CD4-positive, alpha-beta memory T cell (primary cell): ENCODE measurements around the gene CRY2. TPM values are rescaled to one million over a fixed set of nuclear protein-coding genes. Genes with fewer than 3 reads are reported as not detected.
A peak's percentile ranks its signal among the peaks of the same experiment; 100 is the strongest.

ENCODE experiments used
- CTCF ChIA-PET: fragments of 350-600 bp; sonication (Branson Sonifier 250); formaldehyde crosslinking; loops from one replicate; lab custom pipeline; 2021; ENCODE audit warnings: inconsistent platforms; ENCODE audit not compliant: partially characterized antibody; lab: Charles Lee
- POLR2A ChIA-PET: fragments of 350-600 bp; sonication (Branson Sonifier 250); formaldehyde crosslinking; loops from one replicate; lab custom pipeline; 2021; ENCODE audit not compliant: partially characterized antibody; lab: Charles Lee
- DNase-seq, 5 donors: peaks; one replicate each; pipeline versions ENCODE4 v3.0.0 to v3.0.0-alpha.2; 2020 to 2022; ENCODE audit warnings: mixed read lengths in 1 of 5
- H3K27ac ChIP-seq: one replicate; pipeline ENCODE4 v1.7.0; 2013; ENCODE audit warnings: low read depth, low read length
- H3K27me3 ChIP-seq: 2 replicates; pipeline ENCODE4 v1.7.0; 2013; ENCODE audit warnings: mild to moderate bottlenecking, low read length, moderate library complexity; ENCODE audit not compliant: insufficient read depth
- H3K36me3 ChIP-seq: 2 replicates; pipeline ENCODE4 v1.7.0; 2013; ENCODE audit warnings: mild to moderate bottlenecking, low read length, moderate library complexity; ENCODE audit not compliant: insufficient read depth
- H3K4me1 ChIP-seq: 2 replicates; pipeline ENCODE4 v1.7.0; 2013; ENCODE audit warnings: mild to moderate bottlenecking, low read length, moderate library complexity; ENCODE audit not compliant: insufficient read depth
- H3K4me3 ChIP-seq, 2 donors: one replicate each; pipeline ENCODE4 v1.7.0; 2013; ENCODE audit warnings: low read length in 2 of 2, mild to moderate bottlenecking in 1 of 2
- H3K9me3 ChIP-seq, 2 donors: one replicate each; pipeline ENCODE4 v1.7.0; 2013; ENCODE audit warnings: low read length in 2 of 2, control low read depth in 1 of 2; ENCODE audit not compliant: control insufficient read depth in 1 of 2
- H3K27ac Mint-ChIP-seq, 7 donors: one replicate each; pipeline ENCODE4 v1.8.0; 2020 to 2021; ENCODE audit warnings: mixed read lengths in 7 of 7, mild to moderate bottlenecking in 6 of 7, inconsistent platforms in 3 of 7, moderate library complexity in 3 of 7
- H3K27me3 Mint-ChIP-seq, 2 donors: one replicate each; pipeline ENCODE4 v1.8.0; 2020 to 2021; ENCODE audit warnings: mixed read lengths in 2 of 2
- H3K36me3 Mint-ChIP-seq, 2 donors: one replicate each; pipeline ENCODE4 v1.8.0; 2020 to 2021; ENCODE audit warnings: mixed read lengths in 2 of 2, inconsistent platforms in 1 of 2, mild to moderate bottlenecking in 1 of 2
- H3K4me1 Mint-ChIP-seq, 4 donors: one replicate each; pipeline ENCODE4 v1.8.0; 2020 to 2021; ENCODE audit warnings: mixed read lengths in 4 of 4, mild to moderate bottlenecking in 1 of 4
- H3K4me3 Mint-ChIP-seq, 8 donors: one replicate each; pipeline ENCODE4 v1.8.0; 2020 to 2021; ENCODE audit warnings: mixed read lengths in 8 of 8, mild to moderate bottlenecking in 7 of 8, moderate library complexity in 6 of 8, inconsistent platforms in 3 of 8
- H3K9me3 Mint-ChIP-seq, 8 donors: one replicate each; pipeline ENCODE4 v1.8.0; 2020 to 2021; ENCODE audit warnings: mixed read lengths in 8 of 8, mild to moderate bottlenecking in 5 of 8, inconsistent platforms in 3 of 8, moderate library complexity in 1 of 8
- intact Hi-C: fragments of 100-400 bp; cut with micrococcal nuclease; formaldehyde crosslinking; loops from one replicate; pipeline ENCODE4 v1.15.1; 2023
- polyA plus RNA-seq, 2 donors: library from polyadenylated mRNA; unstranded; fragments of 300-500 nt; fragmentation: Illumina TruSeq; gene quantifications; one replicate each; pipeline ENCODE4 v1.2.3, GENCODE V29; 2021
- total RNA-seq, 2 experiments: library from RNA; stranded (reverse); gene quantifications; one replicate each; pipeline ENCODE4 v1.2.3, GENCODE V29; 2021

The CRY2 gene
- total RNA-seq (10 to 100 TPM; 66.0 to 67.4 TPM), polyA plus RNA-seq (10 to 100 TPM; 22.6 to 28.9 TPM)

DNA sequence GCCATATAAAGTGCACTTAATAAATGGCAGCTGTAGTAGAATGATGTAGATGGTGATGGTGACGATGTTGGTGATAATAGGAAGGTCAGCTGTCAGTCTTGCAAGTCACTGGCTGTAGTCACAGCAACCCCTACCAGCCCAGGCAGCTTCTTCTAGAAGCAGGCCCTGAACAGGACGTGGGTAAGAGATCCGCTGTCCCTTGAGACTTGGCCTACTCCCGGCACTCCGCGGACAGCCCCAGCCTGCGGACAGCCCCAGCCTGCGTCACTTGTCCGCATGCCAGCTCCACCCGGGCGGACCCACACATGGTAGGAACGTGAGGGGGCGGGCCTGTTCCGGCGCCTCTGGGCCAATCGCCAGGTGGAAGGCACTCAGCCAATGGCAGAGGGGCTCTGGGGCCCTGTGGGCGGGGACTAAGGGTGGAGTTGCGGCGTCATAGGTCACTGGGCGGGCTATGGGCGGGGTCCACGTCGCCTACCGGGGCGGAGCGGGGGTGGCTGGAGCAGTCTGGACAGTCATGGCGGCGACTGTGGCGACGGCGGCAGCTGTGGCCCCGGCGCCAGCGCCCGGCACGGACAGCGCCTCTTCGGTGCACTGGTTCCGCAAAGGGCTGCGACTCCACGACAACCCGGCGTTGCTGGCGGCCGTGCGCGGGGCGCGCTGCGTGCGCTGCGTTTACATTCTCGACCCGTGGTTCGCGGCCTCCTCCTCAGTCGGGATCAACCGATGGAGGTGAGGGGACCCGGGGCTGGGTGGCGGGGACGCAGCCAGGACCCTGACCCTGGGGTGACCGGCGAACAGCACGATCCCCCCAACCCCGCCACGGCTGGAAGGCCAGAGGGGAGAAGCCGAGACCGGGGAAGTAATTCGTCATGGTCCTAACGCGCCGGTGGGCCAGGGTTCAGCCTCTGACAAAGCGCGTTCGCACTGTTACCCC lies at the start of gene CRY2:
CRY2 (plus strand) TSS at position 502 of the 937 bp plus-strand sequence; CDS start at position 518, 16 bp downstream.
- Histone ChIP-seq H3K4me3 (peak within 1 kb of the TSS; percentile 80 to 86), H3K9me3 (no peaks in the 10 kb centered on the region), H3K36me3 (no peaks in the 10 kb centered on the region), H3K27me3 (no peaks in the 10 kb centered on the region), H3K27ac (peak within 1 kb of the TSS; percentile 96), H3K4me1 (peaks cover 43% of the 10 kb centered on the region)
- intact Hi-C loops = loop anchor here (1.0 to 10.0 kb wide), 7 partner anchors 42 to 1418 kb away; partner anchors contain the start of genes ARHGAP1, SLC35C1 and ZNF408
- peaks cover 10 to 19% of the 10 kb centered on the region in 2 donors for H3K36me3 Mint-ChIP-seq
- peaks cover 0 to 5% (median 0%) of the 10 kb centered on the region in 8 donors for H3K9me3 Mint-ChIP-seq
- peak within 1 kb of the TSS; percentile 96 to 100 (median 97) for H3K27ac Mint-ChIP-seq
- no peaks in the 10 kb centered on the region for H3K27me3 Mint-ChIP-seq
- H3K4me3 Mint-ChIP-seq = peak within 1 kb of the TSS; percentile 81 to 97 (median 87)
- DNase-seq = peak; percentile 98
- POLR2A ChIA-PET = interaction anchor here (0.7 to 5.7 kb wide), 14 partner anchors 8 to 853 kb away, joined by 3 to 38 read pairs (median 4); partner anchors contain the start of genes ARHGAP1, PEX16, SLC35C1 and ZNF408
- H3K4me1 Mint-ChIP-seq = peaks cover 27 to 68% (median 50%) of the 10 kb centered on the region in 4 donors
- CTCF ChIA-PET = interaction anchor here (1.0 to 5.9 kb wide), 6 partner anchors 13 to 466 kb away, joined by 3 to 34 read pairs (median 4); partner anchors contain the start of gene PEX16

DNA sequence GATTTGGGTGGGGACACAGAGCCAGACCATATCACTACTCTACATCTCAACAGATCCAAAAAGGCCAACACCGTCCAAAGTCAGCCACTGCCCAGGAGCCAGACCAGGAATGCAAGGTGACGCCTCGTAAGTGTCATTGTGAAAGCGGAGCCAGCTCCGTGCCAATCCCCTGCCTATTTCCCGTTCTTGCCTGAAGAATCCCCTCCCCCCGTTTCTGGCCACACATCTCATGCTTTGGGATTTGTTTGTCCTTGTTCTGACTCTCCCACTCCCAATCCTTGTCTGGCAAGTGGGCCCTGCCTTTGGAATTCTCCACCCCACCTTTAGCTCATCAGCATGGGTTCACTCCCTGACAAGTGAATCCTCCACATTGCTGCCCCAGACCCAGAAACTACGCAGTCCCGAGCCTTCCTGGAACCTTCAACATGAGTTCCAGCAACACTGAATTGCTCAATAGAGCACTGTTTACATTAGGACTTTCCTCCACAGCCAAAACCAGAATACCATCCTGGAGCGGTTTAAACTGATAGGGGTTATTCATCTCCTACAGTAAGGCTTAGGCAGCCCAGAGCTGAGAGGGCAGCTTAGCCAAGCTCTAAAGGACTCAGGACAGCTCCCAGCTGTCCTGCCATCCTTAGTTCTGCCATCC lies 48.4 kb upstream of the CRY2 start:
- no peak for DNase-seq
- Mint-ChIP-seq H3K27me3 (peaks cover 0 to 3% of the 10 kb centered on the region in 2 donors), H3K4me3 (no peak overlapping the region), H3K4me1 (peaks cover 0 to 11% (median 4%) of the 10 kb centered on the region in 4 donors), H3K36me3 (no peaks in the 10 kb centered on the region), H3K27ac (no peak overlapping the region), H3K9me3 (peaks cover 0 to 6% (median 0%) of the 10 kb centered on the region in 8 donors)
- H3K4me1 ChIP-seq = peaks cover 3% of the 10 kb centered on the region
- ChIA-PET POLR2A (no interaction called here), CTCF (interaction anchor here (0.7 to 3.9 kb wide), 3 partner anchors 17 to 854 kb away, joined by 3 to 33 read pairs (median 4); no protein-coding TSS in a partner anchor)
- H3K4me3 ChIP-seq = no peak overlapping the region
- no peaks in the 10 kb centered on the region for H3K9me3 ChIP-seq
- no peak overlapping the region for H3K27ac ChIP-seq
- intact Hi-C loops = no loop called here
- no peaks in the 10 kb centered on the region for H3K36me3 ChIP-seq
- no peaks in the 10 kb centered on the region for H3K27me3 ChIP-seq

DNA sequence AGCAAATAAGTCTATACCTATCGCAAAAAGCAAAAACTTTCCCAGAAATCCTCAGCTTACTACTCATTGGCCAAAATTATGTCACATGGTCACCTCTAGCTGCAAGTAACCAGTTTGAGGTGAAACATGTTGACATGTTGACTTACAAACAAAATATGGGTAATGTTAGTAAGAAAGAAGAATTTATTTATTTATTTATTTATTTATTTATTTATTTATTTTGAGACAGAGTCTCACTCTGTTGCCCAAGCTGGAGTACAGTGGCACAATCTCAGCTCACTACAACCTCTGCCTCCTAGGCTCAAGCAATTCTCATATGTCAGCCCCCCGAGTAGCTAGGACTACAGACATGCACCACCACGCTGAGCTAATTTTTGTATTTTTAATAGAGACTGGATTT lies 47.7 kb upstream of the CRY2 start:
- DNase-seq = no peak
- Mint-ChIP-seq H3K9me3 (peaks cover 0 to 6% (median 0%) of the 10 kb centered on the region in 8 donors), H3K36me3 (peaks cover 0 to 2% of the 10 kb centered on the region in 2 donors), H3K27ac (no peak overlapping the region), H3K27me3 (no peaks in the 10 kb centered on the region), H3K4me1 (peaks cover 0 to 14% (median 4%) of the 10 kb centered on the region in 4 donors), H3K4me3 (no peak overlapping the region)
- no peak overlapping the region for H3K27ac ChIP-seq
- no peaks in the 10 kb centered on the region for H3K36me3 ChIP-seq
- ChIA-PET CTCF (interaction anchor here (0.7 to 3.9 kb wide), 3 partner anchors 18 to 854 kb away, joined by 3 to 33 read pairs (median 4); no protein-coding TSS in a partner anchor), POLR2A (interaction anchor here (1.4 kb wide), 1 partner anchor 47 kb away, joined by 5 read pairs; no protein-coding TSS in a partner anchor)
- no peaks in the 10 kb centered on the region for H3K27me3 ChIP-seq
- peaks cover 4% of the 10 kb centered on the region for H3K4me1 ChIP-seq
- intact Hi-C loops = no loop called here
- H3K4me3 ChIP-seq = no peak overlapping the region
- no peaks in the 10 kb centered on the region for H3K9me3 ChIP-seq

DNA sequence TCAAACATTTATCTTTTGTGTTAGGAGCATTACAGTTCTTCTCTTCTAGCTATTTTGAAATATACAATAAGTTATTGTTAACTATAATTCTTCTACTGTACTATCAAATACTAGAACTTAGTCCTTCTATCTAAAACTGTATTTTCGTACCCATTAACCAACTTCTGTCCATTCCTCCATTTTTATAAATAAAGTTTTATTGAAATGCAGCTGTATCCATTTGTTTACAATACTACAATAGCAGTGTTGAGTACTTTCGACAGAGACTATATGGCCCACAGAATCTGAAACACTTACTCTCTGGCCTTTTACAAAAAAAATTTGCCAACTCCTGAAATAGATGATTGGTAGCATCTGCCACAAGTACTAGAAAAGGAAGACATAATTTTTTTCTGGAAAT lies 47.0 kb upstream of the CRY2 start:
- Histone ChIP-seq H3K36me3 (no peaks in the 10 kb centered on the region), H3K4me1 (peaks cover 5% of the 10 kb centered on the region), H3K27ac (no peak overlapping the region), H3K9me3 (no peaks in the 10 kb centered on the region), H3K27me3 (no peaks in the 10 kb centered on the region), H3K4me3 (no peak overlapping the region)
- Mint-ChIP-seq H3K9me3 (peaks cover 0 to 6% (median 0%) of the 10 kb centered on the region in 8 donors), H3K27ac (no peak overlapping the region), H3K4me3 (no peak overlapping the region), H3K36me3 (peaks cover 0 to 6% of the 10 kb centered on the region in 2 donors), H3K4me1 (peaks cover 0 to 21% (median 5%) of the 10 kb centered on the region in 4 donors), H3K27me3 (no peaks in the 10 kb centered on the region)
- CTCF ChIA-PET = interaction anchor here (3.9 kb wide), 1 partner anchor 29 kb away, joined by 33 read pairs; no protein-coding TSS in a partner anchor
- no peak for DNase-seq
- intact Hi-C loops = no loop called here
- POLR2A ChIA-PET = interaction anchor here (1.4 kb wide), 1 partner anchor 46 kb away, joined by 5 read pairs; no protein-coding TSS in a partner anchor

DNA sequence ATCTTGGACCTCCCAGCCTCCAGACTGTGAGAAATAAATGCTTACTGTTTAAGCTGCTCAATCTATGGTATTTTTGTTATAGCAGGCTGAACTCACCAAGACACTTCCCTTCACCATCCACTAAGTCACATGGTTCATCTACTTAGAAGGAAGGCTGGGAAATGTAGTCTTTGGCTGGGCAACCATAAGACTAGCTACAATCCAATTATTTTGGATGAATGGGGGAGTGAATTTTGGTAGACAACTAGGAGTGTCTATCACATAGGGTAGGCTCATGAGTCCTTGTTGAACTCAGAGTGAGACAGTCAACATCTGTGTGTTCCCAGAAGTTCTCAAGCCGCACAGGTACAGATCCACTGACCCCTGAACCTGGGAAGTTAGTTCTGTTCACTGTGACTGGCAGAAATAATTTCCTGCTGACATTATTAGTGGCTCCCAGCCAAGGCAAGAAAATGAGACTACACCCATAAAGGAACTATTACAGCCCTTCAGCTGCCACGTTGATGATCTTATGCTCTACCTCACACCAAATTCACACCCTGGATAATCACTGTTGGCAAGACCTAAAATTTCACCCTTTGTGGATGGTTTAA lies 45.5 kb upstream of the CRY2 start:
- H3K4me1 Mint-ChIP-seq = peaks cover 11 to 34% (median 15%) of the 10 kb centered on the region in 4 donors
- POLR2A ChIA-PET = no interaction called here
- H3K4me3 ChIP-seq = no peak overlapping the region
- DNase-seq = peak in 3 of 5 donors; percentile 10 to 24 (median 12)
- H3K27me3 Mint-ChIP-seq = no peaks in the 10 kb centered on the region
- CTCF ChIA-PET = interaction anchor here (2.3 to 2.4 kb wide), 2 partner anchors 31 to 41 kb away, joined by 7 to 15 read pairs; no protein-coding TSS in a partner anchor
- H3K27ac Mint-ChIP-seq = peak overlapping the region in 5 of 7 donors; percentile 23 to 76 (median 64)
- H3K9me3 ChIP-seq = no peaks in the 10 kb centered on the region
- H3K27me3 ChIP-seq = no peaks in the 10 kb centered on the region
- H3K4me3 Mint-ChIP-seq = no peak overlapping the region
- no peaks in the 10 kb centered on the region for H3K36me3 ChIP-seq
- H3K9me3 Mint-ChIP-seq = peaks cover 0 to 6% (median 0%) of the 10 kb centered on the region in 8 donors
- intact Hi-C loops = no loop called here
- no peak overlapping the region for H3K27ac ChIP-seq
- peaks cover 20% of the 10 kb centered on the region for H3K4me1 ChIP-seq
- peaks cover 4 to 11% of the 10 kb centered on the region in 2 donors for H3K36me3 Mint-ChIP-seq

DNA sequence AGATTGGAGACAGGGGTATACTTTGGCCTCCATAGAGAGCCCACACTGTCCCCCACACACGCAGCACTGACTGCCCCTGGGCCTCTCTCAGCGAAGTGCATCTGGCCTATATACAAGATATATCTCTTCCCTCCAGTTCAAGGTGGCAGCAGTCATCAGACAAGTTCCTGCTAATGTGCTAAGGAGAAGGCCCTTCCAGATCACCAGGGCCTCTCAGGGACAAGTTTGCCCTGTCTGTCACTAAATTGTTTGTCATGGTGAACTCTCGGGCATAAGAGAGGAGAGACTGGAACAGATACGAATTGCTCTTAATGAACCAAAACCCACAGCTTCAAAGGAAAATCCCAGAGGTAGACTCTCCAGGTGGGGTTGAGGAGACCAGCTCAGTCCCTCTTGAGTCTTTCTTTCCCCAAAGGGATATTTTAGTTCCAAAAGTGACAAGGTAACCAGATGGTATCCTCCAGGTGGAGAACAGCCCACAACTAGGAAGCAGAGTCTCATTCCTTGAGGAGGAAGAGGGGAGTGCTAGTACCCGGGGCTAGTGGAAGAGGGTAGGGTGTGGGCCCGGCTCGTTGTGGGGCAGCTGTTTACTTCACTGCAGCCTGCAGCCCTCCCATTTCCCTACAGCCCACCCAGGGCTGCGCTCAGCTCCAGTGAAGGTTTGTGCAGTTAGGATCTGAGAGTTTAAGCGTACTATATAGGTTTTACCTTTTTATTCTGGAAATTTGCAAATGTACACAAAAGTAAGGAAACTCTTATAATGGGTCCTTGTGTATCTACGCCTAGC lies 44.6 kb upstream of the CRY2 start:
- DNase-seq = no peak
- peaks cover 30% of the 10 kb centered on the region for H3K4me1 ChIP-seq
- Mint-ChIP-seq H3K9me3 (peaks cover 0 to 6% (median 0%) of the 10 kb centered on the region in 8 donors), H3K4me3 (peak overlapping the region; percentile 14 to 76 (median 62)), H3K36me3 (peaks cover 4 to 14% of the 10 kb centered on the region in 2 donors), H3K27ac (peak overlapping the region in 6 of 7 donors; percentile 19 to 79 (median 48)), H3K27me3 (no peaks in the 10 kb centered on the region), H3K4me1 (peaks cover 15 to 43% (median 21%) of the 10 kb centered on the region in 4 donors)
- H3K27me3 ChIP-seq = no peaks in the 10 kb centered on the region
- no peak overlapping the region for H3K27ac ChIP-seq
- H3K36me3 ChIP-seq = no peaks in the 10 kb centered on the region
- ChIA-PET CTCF (interaction anchor here (2.3 to 2.4 kb wide), 2 partner anchors 31 to 40 kb away, joined by 7 to 15 read pairs; no protein-coding TSS in a partner anchor), POLR2A (no interaction called here)
- intact Hi-C loops = no loop called here
- H3K4me3 ChIP-seq = no peak overlapping the region
- H3K9me3 ChIP-seq = no peaks in the 10 kb centered on the region
